HepG2 (cell line): Measurements from ENCODE around the gene LRPAP1. TPM values are rescaled to one million over a fixed set of nuclear protein-coding genes. Genes with fewer than 3 reads are reported as not detected.

Source experiments
- ATAC-seq: fragments of 200-7000 bp; cut with Tn5 transposase; 3 replicates; pipeline ENCODE4 v1.9.1; 2020; ENCODE audit warnings: mild to moderate bottlenecking, moderate library complexity
- BruUV-seq: library from RNA; stranded (reverse); fragments of 400-500 nt; replicated peaks from 2 replicates; lab custom pipeline; 2021; lab: Mats Ljungman, UMichigan
- CTCF ChIA-PET: fragments of 300-600 bp; formaldehyde crosslinking; extraction: SDS; loops from one replicate; lab custom pipeline; 2021; ENCODE audit warnings: low total read pairs, inconsistent platforms, low intra/inter-chr PET ratio; lab: Yijun Ruan, JAX
- POLR2A ChIA-PET: fragments of 350-600 bp; sonication (Branson Sonifier 250); formaldehyde crosslinking; loops from one replicate; lab custom pipeline; 2020; ENCODE audit warnings: antibody characterized with exemption, inconsistent platforms; lab: Yijun Ruan, JAX
- DNase-seq: peaks from one replicate; pipeline ENCODE4 v3.0.0-alpha.2; 2015; ENCODE audit warnings: low spot score
- FAIRE-seq: peaks from 3 replicates; lab custom pipeline; 2011; peaks lifted over from hg19 to GRCh38; lab: Jason Lieb, UNC
- H2AFZ ChIP-seq: one replicate; pipeline ENCODE4 v1.6.1; 2011; ENCODE audit warnings: low read length, inconsistent platforms
- H3K27ac ChIP-seq: fragments of 300-600 bp; 3 replicates; pipeline ENCODE4 v1.8.0; 2011; ENCODE audit warnings: mixed run types, mild to moderate bottlenecking, mixed read lengths, low read length, inconsistent platforms; ENCODE audit not compliant: insufficient read depth; ENCODE audit errors: extremely low read length
- H3K27me3 ChIP-seq, 2 experiments: fragments of 200-600 bp in 1 of 2; 2 replicates in 1 of 2; 3 replicates in 1 of 2; pipeline versions ENCODE4 v1.6.0 to v1.8.0; 2011; ENCODE audit warnings: low read length in 2 of 2, mild to moderate bottlenecking in 2 of 2, moderate library complexity in 2 of 2, inconsistent platforms in 1 of 2; ENCODE audit not compliant: insufficient read depth in 2 of 2, control insufficient read depth in 1 of 2
- H3K36me3 ChIP-seq, 2 experiments: fragments of 200-600 bp in 1 of 2; replicated peaks in 1 of 2; 2 replicates in 1 of 2; 3 replicates in 1 of 2; pipeline versions ENCODE4 v1.5.1 to v1.8.0; 2011; ENCODE audit warnings: low read length in 2 of 2, inconsistent platforms in 1 of 2; ENCODE audit not compliant: insufficient read depth in 2 of 2, control insufficient read depth in 1 of 2
- H3K4me1 ChIP-seq: 2 replicates; pipeline ENCODE4 v1.5.1; 2012; ENCODE audit warnings: low read length, inconsistent platforms; ENCODE audit not compliant: insufficient read depth
- H3K4me2 ChIP-seq: 2 replicates; pipeline ENCODE4 v1.6.0; 2011; ENCODE audit warnings: low read depth, low read length, inconsistent platforms
- H3K4me3 ChIP-seq, 3 experiments: fragments of 200-600 bp in 1 of 3; sonication (generic), shearing (Covaris generic) in 1 of 3; replicated peaks in 1 of 3; 2 replicates each; pipeline ENCODE4 v1.5.1; 2011 to 2016; ENCODE audit warnings: low read length in 3 of 3, inconsistent platforms in 2 of 3, low read depth in 2 of 3, mild to moderate bottlenecking in 2 of 3, control low read depth in 1 of 3, mixed read lengths in 1 of 3; ENCODE audit not compliant: insufficient read depth in 1 of 3
- H3K79me2 ChIP-seq: one replicate; pipeline ENCODE4 v1.6.1; 2011; ENCODE audit warnings: low read length, inconsistent platforms; ENCODE audit not compliant: insufficient read depth
- H3K9ac ChIP-seq: 2 replicates; pipeline ENCODE4 v1.6.0; 2011; ENCODE audit warnings: mild to moderate bottlenecking, low read depth, low read length, inconsistent platforms; ENCODE audit not compliant: insufficient read depth
- H3K9me3 ChIP-seq: 2 replicates; pipeline ENCODE4 v1.5.1; 2012; ENCODE audit warnings: mild to moderate bottlenecking, low read length
- H4K20me1 ChIP-seq: 2 replicates; pipeline ENCODE4 v1.6.0; 2011; ENCODE audit warnings: inconsistent platforms, mild to moderate bottlenecking, low read length, moderate library complexity; ENCODE audit not compliant: insufficient read depth
- ATF7 ChIP-seq, 2 experiments: fragments of 450-650 bp in 1 of 2; sonication (generic) in 1 of 2; formaldehyde crosslinking in 1 of 2; IDR thresholded peaks; 2 replicates each; pipeline versions ENCODE4 v1.4.0 to v1.6.1; 2016 to 2020; ENCODE audit warnings: antibody characterized with exemption in 1 of 2, mild to moderate bottlenecking in 1 of 2, missing genetic modification reagents in 1 of 2
- CBX1 ChIP-seq: IDR thresholded peaks from one replicate; pipeline ENCODE4 v1.6.1; 2016; ENCODE audit warnings: antibody characterized with exemption, low read depth
- ESRRA ChIP-seq: sonication (generic); formaldehyde crosslinking; IDR thresholded peaks from 2 replicates; pipeline ENCODE4 v1.5.1; 2020; ENCODE audit warnings: mild to moderate bottlenecking, low read depth, missing genetic modification reagents
- HDAC1 ChIP-seq: sonication (generic); formaldehyde crosslinking; IDR thresholded peaks from 2 replicates; pipeline ENCODE4 v1.5.1; 2020; ENCODE audit warnings: mild to moderate bottlenecking, missing genetic modification reagents
- MED13 ChIP-seq: sonication (generic); formaldehyde crosslinking; IDR thresholded peaks from 2 replicates; pipeline ENCODE4 v1.5.0; 2020; ENCODE audit warnings: missing genetic modification reagents
- MLX ChIP-seq: IDR thresholded peaks from 2 replicates; pipeline ENCODE4 v1.6.1; 2016
- MNT ChIP-seq: fragments of 450-650 bp; IDR thresholded peaks from 2 replicates; pipeline ENCODE4 v1.6.1; 2016
- NBN ChIP-seq: fragments of 450-650 bp; conservative IDR thresholded peaks from 2 replicates; pipeline ENCODE4 v1.6.1; 2017
- ZBED4 ChIP-seq: sonication (generic); formaldehyde crosslinking; IDR thresholded peaks from 2 replicates; pipeline ENCODE4 v1.4.0; 2020; ENCODE audit warnings: missing genetic modification reagents, borderline replicate concordance
- ZBTB33 ChIP-seq: sonication (generic); formaldehyde crosslinking; IDR thresholded peaks from 2 replicates; pipeline ENCODE4 v1.4.0; 2020; ENCODE audit warnings: missing genetic modification reagents
- ZNF580 ChIP-seq: IDR thresholded peaks from 2 replicates; pipeline ENCODE4 v1.6.1; 2016; ENCODE audit warnings: low read depth, borderline replicate concordance
- ZNF644 ChIP-seq: IDR thresholded peaks from 2 replicates; pipeline ENCODE4 v1.6.1; 2016; ENCODE audit warnings: low read depth
- WGBS: methylation state at CpG from one replicate; pipeline ENCODE4 v1.1.6; 2017; ENCODE audit warnings: low lambda C conversion rate; 5-methylcytosine and 5-hydroxymethylcytosine counted together
- in situ Hi-C: cut with HindIII; loops from 2 replicates; pipeline ENCODE4 v1.10.0; 2017; ENCODE audit warnings: low pct_unique_long_range_greater_than_20kb; ENCODE audit not compliant: extremely low pct_ligation_motif_present
- intact Hi-C: fragments of 100-400 bp; cut with micrococcal nuclease; formaldehyde crosslinking; loops from one replicate; pipeline ENCODE4 v1.10.0; 2022; ENCODE audit not compliant: unreplicated experiment
- polyA plus RNA-seq, 8 experiments: library from polyadenylated mRNA; depleted of rRNA in 3 of 8; stranded (reverse) in 7 of 8; unstranded in 1 of 8; fragments of >200 nt; fragmentation: Illumina TruSeq in 4 of 8; extraction: Trizol in 4 of 8; gene quantifications; 2 replicates each; pipeline versions ENCODE4 v1.2.1 to v1.2.3, GENCODE V29; 2011 to 2016; ENCODE audit warnings: low read depth in 4 of 8, missing spikeins in 1 of 8, mixed read lengths in 1 of 8; ENCODE audit not compliant: insufficient read depth in 1 of 8
- total RNA-seq, 5 experiments: library from RNA; depleted of rRNA; stranded (reverse); fragments of >200 nt; fragmentation: Illumina TruSeq; extraction: Trizol; gene quantifications; 2 replicates each; pipeline ENCODE4 v1.2.3, GENCODE V29; 2016; ENCODE audit warnings: low read depth in 1 of 5

LRPAP1 gene
- total and polyA plus RNA-seq, 2 of the 13 experiments (the other 11 are each of a cell fraction or from before 2014, with no cell fraction given), result 153 to 191 TPM

GRCh38 chr4:3468804-3469203, 63.4 kb downstream of the LRPAP1 start:
- intact Hi-C loops (no loop called here), in situ Hi-C loops (no loop called here)
- Histone ChIP-seq H3K9me3 (no peaks in the 10 kb centered on the region), H3K9ac (no peak overlapping the region), H3K4me1 (peaks cover 18% of the 10 kb centered on the region; the same call in 1 of the 2 replicates), H3K79me2 (no peaks in the 10 kb centered on the region), H3K27ac (no peak overlapping the region), H3K27me3 (peaks cover 26 to 72% of the 10 kb centered on the region in 2 experiments), H2AFZ (no peak overlapping the region), H4K20me1 (no peaks in the 10 kb centered on the region), H3K4me2 (no peak overlapping the region), H3K36me3 (no peaks in the 10 kb centered on the region), H3K4me3 (no peak overlapping the region)
- TF ChIP-seq MLX, result no peak
- TF ChIP-seq MNT, result peak; percentile 34; the same call in 1 of the 2 replicates
- TF ChIP-seq CBX1, result no peak
- no peak for TF ChIP-seq ZNF644
- no peak for TF ChIP-seq ESRRA (CRISPR knock-in tag)
- TF ChIP-seq NBN, result 0 out of 2 replicates have a peak, but pooled peaks have one; percentile 21
- TF ChIP-seq ZNF580 (CRISPR knock-in tag), result no peak
- 0 out of 2 replicates have a peak, but pooled peaks have one; percentile 0 for TF ChIP-seq ATF7 (IDR thresholded peaks at IDR 0.05)
- TF ChIP-seq ATF7 (CRISPR knock-in tag; IDR thresholded peaks at IDR 0.05), result no peak
- no peak for TF ChIP-seq MED13 (CRISPR knock-in tag)
- TF ChIP-seq HDAC1 (CRISPR knock-in tag), result no peak
- TF ChIP-seq ZBTB33 (CRISPR knock-in tag), result no peak
- TF ChIP-seq ZBED4 (CRISPR knock-in tag), result no peak
- CTCF ChIA-PET, result no interaction called here
- POLR2A ChIA-PET, result no interaction called here
- no peak for DNase-seq
- no peak for FAIRE-seq
- ATAC-seq, result no peak
- BruUV-seq, result no TSS peak
- 82% methylated on average over 11 of the region's 11 CpGs for WGBS
